Superior temporal gyrus (tissue), 1 donor: ENCODE results near the gene HLCS.

Experiments used
- DNase-seq: peaks from one replicate; pipeline ENCODE4 v3.0.0-alpha.2; 2016; ENCODE audit errors: extremely low spot score

Gene HLCS

DNA sequence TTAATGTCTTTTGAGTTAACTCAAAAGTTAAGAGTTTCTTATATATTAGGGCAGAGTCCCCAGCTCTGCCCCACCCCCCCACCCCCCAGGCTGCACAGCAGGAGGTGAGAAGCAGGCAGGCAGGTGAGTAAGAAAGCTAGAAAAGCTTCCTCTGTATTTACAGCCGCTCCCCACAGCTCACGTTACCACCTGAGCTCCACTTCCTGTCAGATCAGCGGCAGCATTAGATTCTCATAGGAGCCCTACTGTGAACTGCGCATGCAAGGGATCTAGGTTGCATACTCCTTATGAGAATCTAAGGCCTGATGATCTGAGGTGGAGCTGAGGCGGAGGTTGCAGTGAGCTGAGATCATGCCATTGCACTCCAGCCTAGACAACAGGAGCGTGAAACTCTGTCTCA is 185.6 kb downstream of the HLCS start:
- DNase-seq: no peak

DNA sequence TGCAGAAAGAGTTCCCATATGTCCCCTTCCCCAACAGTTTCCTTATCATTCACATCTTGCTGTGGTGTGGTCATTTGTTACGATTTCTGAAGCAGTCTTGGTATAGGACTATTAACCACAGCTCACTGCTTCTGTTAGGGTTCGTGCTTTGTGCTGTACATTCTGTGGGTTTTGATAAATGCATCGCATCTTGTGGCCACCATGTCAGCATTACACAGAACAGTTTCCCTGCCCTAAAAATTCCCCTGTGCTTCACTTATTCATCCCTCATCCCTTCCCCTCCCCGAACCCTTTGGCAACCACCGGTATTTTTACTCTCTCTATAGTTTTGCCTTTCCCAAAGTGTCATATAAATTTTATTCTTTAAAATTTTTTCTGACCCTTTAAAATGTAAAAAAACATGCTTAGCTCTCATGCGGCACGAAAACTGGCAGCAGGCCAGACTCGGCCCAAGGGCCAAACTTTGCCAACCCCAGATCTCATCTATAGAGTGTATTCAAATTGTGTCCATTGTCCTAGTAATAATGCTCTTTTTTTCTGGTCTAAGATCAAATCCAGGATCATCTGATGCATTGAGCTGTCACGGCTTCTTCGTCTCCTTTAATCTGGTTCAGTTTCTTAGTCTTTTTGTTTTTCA is 189.4 kb downstream of the HLCS start:
- no peak for DNase-seq

DNA sequence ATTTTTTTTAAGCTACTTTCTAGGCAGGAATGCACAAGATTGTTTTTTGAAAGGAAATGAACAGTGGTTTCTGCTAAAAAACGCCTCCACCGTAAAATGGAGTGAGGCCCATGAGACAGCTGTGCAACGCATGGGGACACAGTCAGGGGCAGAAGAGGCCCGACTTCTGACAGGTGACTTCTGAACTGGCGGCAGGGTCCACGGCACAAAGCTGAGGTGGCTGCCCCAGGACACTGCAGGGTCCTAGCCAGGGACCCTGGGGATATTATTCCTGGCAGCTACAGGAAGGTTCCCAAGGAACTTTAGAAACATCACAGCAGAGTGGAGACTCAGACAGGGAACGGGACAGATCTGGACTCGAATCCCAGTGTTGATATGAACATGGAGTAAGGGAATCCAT is 192.5 kb downstream of the HLCS start:
- DNase-seq: no peak

DNA sequence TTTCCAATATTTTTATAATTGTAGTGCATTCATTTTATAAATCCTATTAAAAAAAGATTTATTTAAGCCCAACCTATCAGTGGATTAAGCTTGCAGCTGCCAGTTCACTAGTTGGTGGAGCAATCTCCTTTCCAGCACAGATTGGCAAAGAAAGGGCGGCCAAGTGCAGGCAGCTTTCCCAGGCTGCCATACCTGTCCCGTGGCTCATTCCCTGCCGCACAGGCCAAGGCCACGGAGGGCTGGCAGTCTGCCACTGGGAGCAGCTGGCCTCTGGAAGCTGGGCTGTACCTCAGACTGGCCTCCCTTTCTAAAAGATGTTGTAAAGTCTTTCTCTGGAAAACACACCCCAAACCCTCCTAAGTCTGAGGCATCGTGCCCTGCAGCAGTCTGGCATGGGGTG is 193.4 kb downstream of the HLCS start:
- no peak for DNase-seq

DNA sequence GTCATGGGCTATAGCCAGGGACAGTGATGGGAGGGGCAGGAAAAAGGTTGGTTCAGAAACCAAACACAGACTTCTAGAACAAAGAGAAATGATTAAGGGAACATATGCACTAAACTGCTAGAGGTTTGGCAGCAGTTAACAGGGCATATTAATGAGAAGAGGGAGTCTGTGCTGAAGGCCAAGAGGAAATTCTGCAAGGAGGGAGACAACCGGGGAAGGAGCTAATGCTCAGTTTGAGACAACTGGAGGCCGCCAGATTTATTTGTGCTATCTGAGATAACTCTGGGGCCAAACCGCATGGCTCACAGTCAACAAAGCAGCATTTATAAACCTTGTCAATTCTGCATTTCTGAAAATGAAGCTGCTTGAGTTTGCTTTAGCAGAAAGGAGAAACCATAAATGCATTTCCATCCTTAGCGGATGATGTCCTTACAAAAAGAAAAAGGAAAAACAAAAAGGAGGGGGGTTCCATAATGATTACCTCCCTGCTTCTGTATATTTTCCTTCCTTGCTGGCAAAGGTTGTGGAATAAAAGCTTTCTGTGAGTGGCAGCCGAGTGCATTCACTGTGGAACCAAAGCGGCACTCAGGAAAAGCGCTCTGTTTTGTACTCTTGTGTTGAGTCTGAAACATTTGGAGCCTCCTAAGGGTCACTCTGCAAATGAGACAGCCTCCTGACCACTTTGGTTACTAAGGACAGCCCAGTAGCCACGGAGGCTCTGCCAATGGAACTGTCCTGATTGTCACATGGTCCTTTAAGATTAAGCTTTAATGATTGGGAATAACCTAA is 197.2 kb downstream of the HLCS start:
- peak; percentile 60 for DNase-seq

DNA sequence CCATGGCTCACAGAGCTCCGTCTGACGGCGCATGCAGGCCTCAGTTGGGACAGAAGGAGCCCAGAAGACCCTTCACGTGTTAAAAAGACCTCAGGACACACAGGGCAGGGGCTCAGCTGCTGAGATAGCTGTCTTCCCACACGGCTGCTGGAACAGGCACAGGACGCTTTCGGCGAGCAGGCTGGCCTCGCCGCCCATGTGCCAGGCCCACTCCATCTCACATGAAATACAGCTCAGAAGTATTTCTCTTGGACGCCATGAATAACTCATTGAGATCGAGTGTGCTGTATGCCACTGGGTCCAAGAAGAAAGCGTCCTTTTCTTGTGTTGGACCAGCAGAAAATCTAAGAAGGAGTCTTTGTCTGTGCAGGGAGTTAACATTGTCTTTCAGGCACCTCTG is 198.0 kb downstream of the HLCS start:
- no peak for DNase-seq

DNA sequence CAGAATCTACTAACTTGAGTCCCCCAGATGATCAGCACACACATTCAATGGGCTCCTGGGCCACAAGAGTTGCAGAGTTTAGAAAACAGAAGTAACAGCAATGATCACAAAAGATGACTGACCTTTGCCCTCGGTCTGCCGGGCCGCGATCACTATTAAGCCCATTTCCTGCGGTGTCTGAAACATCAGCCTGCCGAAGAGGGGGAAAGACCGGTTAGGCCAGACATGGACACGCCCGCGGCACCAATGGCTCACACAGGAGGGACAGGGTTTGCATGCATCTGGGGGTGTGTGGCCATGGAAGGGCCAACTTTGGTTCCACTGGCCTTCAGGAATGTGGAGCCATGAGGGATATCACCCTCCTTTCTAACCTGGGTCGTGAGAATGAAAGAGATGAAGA is 199.4 kb downstream of the HLCS start:
- no peak for DNase-seq

DNA sequence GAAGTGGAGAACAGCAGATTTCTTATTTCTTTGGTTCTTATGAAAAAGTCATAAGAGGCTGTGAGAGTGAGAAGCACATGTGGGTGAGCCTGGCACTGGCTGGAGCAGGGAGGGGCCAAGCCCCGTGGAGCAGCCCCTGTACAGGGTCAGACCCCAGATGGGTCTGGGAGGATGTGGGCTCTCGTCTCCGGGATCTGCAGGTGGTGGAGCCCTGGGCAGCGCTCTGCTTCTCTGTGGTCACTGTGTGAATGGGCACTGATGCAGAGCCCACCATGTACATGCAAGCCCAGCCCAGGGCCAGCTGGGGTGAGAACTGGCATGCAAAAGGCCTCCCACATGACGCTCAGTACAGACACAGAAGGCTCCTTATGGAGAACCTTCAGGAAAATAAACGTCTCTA is 200.0 kb downstream of the HLCS start:
- no peak for DNase-seq

DNA sequence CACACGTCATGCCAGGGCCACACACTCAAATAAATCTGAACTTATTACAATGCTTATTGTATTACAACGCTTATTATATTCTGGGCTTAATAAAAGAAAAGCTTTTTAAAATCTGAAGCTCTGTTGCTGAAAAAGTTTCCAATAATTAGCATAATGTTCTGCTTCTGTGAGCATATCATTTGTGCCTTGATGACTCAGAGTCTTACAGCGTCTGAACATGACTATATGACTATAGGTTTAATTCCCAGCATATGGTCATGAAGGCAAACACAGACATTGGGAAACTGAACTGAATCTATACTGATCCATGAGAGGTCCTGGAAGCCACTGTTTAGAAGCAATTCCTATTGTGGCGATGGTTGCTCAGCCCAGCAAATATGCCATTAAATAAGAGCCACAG is 201.2 kb downstream of the HLCS start:
- no peak for DNase-seq

DNA sequence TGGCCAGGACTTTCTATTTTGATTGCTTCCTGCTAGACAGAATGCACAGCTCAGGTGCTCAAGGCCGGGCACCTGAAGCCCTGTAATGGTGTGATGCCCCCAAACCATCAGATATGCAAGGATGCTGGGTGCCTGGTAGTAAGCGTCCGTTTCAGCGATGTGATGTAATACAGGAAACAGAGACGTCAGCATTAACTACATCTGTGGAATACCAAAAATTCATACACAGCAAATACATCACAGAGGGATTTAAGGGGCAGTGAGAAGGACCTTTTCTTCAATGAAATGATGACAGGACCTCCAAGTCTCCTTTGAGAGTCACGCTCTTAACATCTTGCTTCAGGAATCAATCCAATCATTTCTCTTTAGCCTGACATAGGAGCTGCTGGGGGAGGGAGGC is 203.2 kb downstream of the HLCS start:
- DNase-seq: no peak

DNA sequence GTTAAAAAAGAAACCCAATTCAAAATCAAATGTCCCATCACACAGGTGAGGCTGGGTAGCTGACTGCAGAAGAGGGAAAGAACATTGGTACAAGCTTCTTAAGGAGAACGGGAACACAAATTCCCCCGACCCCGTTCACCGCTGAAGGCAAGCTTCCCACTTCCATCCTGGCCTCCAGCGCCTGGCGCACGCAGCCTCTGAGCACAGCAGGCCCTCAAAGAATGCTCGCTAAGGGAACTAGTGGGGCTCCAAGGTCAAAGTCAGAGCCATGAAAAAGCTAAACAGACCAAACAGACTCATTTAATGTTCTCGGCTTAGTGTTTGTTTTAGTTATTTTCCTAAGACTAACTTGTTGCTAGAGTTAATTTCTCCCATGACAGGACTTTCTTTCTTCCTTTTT is 203.8 kb downstream of the HLCS start:
- DNase-seq: no peak

DNA sequence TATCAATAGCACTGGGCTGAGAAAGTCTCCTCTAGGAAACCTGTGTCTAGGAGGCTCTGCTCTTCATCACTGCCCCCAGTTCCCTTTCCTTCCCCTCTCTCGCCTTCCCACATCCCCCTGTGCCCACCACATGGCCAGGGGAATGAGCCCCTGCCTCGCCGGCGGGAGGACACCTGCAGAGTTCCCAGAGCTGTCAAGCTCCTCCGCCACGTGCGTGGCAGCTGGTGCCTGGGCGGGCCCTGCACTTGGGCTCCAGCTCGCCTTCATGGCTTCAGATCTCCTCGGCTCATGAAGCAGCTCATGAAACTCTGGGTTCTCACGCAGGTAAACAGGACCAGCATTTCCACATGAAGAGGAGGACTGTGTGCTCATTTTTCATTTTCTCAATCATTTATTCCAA is 204.8 kb downstream of the HLCS start:
- no peak for DNase-seq

DNA sequence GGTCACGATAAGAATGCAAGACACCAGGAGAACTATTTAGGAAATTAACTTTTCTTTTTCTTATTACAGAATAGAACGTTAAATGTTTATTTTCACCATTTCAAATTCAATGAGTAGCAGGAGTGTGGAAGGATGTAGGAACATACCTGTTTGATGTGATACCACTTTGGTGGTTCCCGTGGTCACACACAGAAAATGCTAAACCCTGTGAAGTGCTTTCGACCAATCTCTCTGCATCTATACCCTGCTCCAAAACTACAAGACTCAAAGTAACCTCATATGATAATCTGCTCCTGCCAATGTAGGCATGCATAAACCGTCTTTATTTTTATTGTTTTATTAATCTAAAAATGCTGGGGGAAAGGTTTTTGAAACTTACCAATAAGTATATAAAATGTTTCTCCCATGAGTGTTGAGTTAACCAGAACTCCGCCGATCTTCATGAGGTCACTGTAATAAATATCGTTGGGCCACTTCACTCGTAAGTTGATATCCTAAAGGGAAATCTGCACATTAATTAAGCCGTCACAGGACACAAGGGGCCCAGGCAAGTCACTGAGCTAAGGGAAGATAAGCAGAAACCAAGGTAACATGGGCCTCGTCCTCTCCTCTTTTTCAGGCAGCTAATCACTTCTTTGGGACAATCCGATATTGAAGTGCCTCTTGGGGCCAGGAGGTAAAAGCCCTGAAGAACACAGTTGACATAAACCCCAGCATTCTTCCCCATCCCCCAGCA is 207.0 kb downstream of the HLCS start:
- DNase-seq: no peak

DNA sequence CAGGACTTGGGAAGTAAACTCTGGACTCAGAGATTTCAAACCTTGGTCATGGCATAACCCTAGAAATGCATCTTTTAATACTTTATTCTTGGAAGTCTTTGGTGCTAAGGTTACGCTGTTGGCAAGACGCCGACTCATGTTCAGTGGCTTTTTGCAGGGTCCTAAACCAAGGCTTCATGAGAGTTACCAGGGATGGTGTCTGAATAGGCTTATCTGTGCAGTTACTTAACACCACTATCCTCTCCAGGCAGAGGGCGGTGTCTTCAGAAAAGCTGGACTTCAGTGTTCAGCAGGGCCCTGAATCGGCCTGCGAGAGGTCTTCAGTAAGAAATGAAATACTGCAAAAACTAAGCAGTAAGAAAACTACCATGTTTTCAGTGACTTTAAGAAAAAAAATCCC is 209.3 kb downstream of the HLCS start:
- peak; percentile 40 for DNase-seq

DNA sequence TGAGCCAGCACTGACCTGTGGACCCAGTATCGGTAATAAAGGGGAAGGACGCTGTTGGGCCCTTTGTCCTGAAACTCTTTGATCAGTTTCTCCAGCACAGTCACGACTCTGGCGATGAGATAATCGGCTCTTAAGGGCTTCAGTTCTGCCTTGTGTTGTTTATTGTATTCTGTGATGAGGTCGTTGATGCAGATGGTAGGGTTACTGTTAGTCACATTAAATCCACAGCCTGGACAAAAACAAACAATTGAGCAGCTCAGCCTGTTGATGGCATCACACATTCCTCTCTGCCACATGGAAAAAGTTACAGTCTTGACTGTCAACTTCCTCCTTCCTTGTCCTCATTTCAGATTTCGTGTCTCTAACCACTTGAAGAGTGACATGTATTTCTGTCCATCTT is 209.9 kb downstream of the HLCS start:
- peak; percentile 78 for DNase-seq

DNA sequence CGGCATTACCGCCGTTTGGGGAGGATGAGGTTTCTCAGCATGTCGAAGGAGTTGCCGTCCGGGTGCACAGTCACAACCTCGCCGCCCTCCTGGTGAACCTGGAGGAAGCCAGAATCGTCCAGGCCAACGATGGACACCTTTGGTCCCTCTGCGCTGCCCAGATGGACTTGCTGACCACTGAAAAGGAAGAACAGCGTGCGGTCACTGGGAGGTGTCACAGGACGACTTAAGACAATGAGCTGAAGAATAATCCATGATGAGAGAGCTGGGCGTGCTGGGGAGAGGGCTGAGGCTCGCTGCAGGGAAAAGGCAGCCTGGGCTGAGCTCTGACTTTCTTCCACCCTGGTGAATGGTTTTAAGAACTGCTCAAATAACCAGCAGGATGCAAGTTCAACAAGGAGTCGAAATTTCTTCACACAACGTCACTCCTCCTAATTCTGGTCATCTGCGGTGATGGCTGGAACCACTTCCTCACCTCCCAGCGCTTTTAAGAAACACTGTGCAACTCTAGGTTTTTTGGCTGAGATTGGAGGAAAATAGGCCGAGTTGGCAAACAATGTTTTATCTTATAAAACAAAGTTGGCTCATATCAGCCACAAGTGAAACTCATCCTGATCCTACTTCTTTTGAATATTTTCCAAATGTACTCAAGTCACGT is 212.1 kb downstream of the HLCS start:
- DNase-seq: no peak

DNA sequence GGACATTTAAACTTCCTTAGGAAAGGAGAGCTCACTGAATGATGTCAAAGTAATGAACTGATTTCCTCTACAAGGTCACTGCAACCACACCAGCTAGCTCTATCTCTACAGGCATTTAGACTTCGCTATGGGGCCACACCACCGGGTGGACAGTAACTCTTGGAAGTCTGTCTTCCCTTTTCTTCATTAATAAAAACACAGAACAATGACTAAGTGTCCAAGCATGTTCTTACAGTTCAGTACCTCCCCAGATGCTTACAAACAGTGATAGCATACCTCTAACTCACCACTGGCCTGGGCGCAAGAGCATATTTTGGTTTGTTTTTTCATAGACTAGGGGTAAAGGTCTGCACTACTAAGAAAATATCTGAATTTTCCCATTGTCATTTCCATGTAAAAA is 212.9 kb downstream of the HLCS start:
- no peak for DNase-seq

DNA sequence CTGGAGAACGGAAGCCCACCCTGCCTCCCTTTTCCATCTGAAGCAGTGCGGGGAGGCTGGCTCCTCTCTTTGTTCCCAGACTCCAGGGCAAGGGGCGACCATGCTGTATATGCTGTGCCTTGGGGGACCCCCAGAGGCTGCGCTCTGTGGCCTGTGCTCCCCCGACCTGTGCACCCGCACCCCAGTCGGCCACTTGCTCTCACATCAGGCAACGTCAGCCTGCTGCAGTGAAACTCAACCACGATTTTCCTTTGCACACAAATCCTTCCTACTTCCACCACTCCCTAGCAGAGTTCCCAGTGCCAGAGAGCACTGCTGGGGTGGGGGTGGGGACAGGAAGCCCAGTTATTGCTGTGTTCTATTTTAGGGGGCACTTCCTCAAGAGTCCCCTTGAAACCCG is 215.1 kb downstream of the HLCS start:
- no peak for DNase-seq

DNA sequence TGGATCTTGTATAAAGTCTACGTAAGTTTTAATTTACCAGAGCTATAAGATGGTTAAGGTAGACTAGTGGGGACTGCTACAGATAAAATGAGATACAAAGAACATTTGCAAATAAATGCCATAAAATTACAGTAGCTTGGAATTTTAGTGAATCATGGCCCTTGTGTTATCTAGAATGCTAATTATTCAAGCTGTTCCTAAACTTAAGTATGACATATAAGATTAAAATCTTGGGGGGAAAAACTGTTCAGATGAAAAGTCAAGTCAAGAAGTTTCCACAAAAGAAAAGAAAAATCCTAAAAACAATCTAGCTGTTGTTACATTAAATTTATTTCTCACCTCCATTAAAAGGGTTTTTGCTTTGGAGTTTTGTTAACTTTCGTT is 215.9 kb downstream of the HLCS start:
- DNase-seq: no peak

DNA sequence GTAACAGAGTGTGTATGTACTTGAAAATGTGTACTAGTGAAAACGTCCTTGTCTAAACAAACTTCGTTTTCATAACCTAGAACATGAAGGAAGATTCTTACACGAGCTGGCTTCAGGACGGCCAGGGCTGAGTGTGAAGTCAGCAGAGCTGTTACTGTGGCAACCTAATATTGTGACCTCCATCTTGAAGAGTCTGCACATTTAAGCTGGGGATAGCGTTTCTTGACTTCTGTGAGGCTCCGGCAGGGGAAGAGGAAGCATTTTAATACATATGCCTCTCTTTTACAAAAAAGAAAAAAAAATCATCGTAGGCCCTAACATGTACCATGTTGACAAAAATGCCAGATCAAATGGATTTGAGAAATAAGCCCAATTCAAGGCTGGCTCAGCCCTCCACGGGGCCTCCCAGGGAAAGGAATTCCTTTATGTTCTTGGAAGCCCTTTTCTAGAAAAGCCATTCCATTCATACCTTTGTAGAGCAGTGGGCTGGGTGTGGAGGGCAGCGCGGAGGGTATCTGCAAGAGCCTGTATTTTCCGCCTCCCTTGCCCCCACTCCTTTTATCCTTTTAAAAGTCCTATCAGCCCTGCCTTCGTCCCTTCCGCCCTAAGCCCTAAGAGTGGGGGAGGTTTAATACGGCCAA is 216.4 kb downstream of the HLCS start:
- no peak for DNase-seq

DNA sequence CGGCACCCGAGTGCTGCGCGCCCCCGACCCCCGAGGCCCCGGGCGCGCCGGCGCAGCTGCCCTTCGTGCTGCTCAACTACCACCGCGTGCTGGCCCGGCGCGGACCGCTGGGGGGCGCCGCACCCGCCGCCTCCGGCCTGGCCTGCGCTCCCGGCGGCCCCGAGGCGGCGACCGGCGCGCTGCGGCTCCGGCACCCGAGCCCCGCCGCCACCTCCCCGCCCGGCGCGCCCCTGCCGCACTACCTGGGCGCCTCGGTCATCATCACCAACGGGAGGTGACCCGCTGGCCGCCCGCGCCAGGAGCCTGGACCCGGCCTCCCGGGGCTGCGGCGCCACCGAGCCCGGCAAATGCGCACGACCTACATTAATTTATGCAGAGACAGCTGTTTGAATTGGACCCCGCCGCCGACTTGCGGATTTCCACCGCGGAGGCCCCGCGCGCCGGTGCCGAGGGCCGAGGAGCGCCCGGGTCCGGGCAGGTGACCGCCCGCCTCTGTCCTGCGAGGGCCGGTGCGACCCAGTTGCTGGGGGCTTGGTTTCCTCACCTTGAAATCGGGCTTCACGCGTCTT is 218.6 kb downstream of the HLCS start:
- DNase-seq: peak; percentile 51
